Measurements from ENCODE around the gene PRUNE1.

PRUNE1 gene

GRCh38 chr1:151035167-151035566 lies 26.9 kb downstream of the PRUNE1 start:
- no peak for TF ChIP-seq CTCF (IDR thresholded peaks at IDR 0.05)

GRCh38 chr1:151036356-151036755 lies 28.1 kb downstream of the PRUNE1 start, which contains the start of gene BNIPL:
Gene BNIPL, plus strand, starts transcription at chr1:151036586. Its CDS starts 140 bp downstream, at chr1:151036726.
- no peak for TF ChIP-seq CTCF (IDR thresholded peaks at IDR 0.05)

GRCh38 chr1:151037032-151037431 lies 28.8 kb downstream of the PRUNE1 start:
- TF ChIP-seq CTCF (IDR thresholded peaks at IDR 0.05) = no peak

- no peak for TF ChIP-seq CTCF (IDR thresholded peaks at IDR 0.05)
These were observed 31.3 kb downstream of the PRUNE1 start for GRCh38 chr1:151039521-151039920.

GRCh38 chr1:151043163-151043562 lies 34.9 kb downstream of the PRUNE1 start:
- no peak for TF ChIP-seq CTCF (IDR thresholded peaks at IDR 0.05)

- no peak for TF ChIP-seq CTCF (IDR thresholded peaks at IDR 0.05)
These were observed 39.3 kb downstream of the PRUNE1 start, which contains the start of gene C1orf56 for GRCh38 chr1:151047591-151047924. Gene C1orf56, plus strand, starts transcription at chr1:151047751. Its CDS starts 97 bp downstream, at chr1:151047848.

- no peak for TF ChIP-seq CTCF (IDR thresholded peaks at IDR 0.05)
These were observed 39.8 kb downstream of the PRUNE1 start for GRCh38 chr1:151047925-151048644.

- no peak for TF ChIP-seq CTCF (IDR thresholded peaks at IDR 0.05)
These were observed 40.4 kb downstream of the PRUNE1 start for GRCh38 chr1:151048645-151049032.

All from LNCAP (cell line).